A549 (cell line): ENCODE measurements around the gene ABCA2. TPM values are rescaled to one million over a fixed set of nuclear protein-coding genes. Genes with fewer than 3 reads are reported as not detected.

Source experiments
- ATAC-seq, 2 experiments: fragments of 200-7000 bp in 1 of 2; fragments of >200 bp in 1 of 2; cut with Nextera tagmentation in 1 of 2; cut with Tn5 transposase in 1 of 2; 3 replicates each; pipeline versions ENCODE4 v1.8.0 to v1.9.1; 2018 to 2020; ENCODE audit warnings: mild to moderate bottlenecking in 1 of 2, moderate library complexity in 1 of 2
- CTCF ChIA-PET: fragments of 300-600 bp; sonication (Branson Sonifier 250); formaldehyde crosslinking; extraction: SDS; loops from one replicate; lab custom pipeline; 2021; ENCODE audit warnings: antibody characterized with exemption, inconsistent platforms; lab: Yijun Ruan, JAX
- POLR2A ChIA-PET: fragments of 350-600 bp; formaldehyde crosslinking; extraction: SDS; loops from one replicate; lab custom pipeline; 2021; ENCODE audit warnings: antibody characterized with exemption, inconsistent platforms; lab: Yijun Ruan, JAX
- DNase-seq, 2 experiments: peaks; one replicate each; pipeline versions ENCODE4 v3.0.0 to v3.0.0-alpha.2; 2011 to 2016; ENCODE audit warnings: low read depth in 1 of 2, low spot score in 1 of 2
- FAIRE-seq: peaks from 2 replicates; lab custom pipeline; 2011; peaks lifted over from hg19 to GRCh38; lab: Jason Lieb, UNC
- H3K27ac ChIP-seq, 2 experiments: fragments of >200 bp; sonication (Bioruptor Twin); formaldehyde crosslinking; 3 replicates each; pipeline ENCODE4 v1.5.1; 2016 to 2017
- H3K4me1 ChIP-seq: fragments of >200 bp; sonication (Bioruptor Twin); formaldehyde crosslinking; 3 replicates; pipeline ENCODE4 v1.6.1; 2016
- H3K4me2 ChIP-seq: fragments of >200 bp; sonication (Bioruptor Twin); formaldehyde crosslinking; 3 replicates; pipeline ENCODE4 v1.6.1; 2016
- H3K4me3 ChIP-seq: fragments of >200 bp; sonication (Bioruptor Twin); formaldehyde crosslinking; 3 replicates; pipeline ENCODE4 v1.5.1; 2016
- H3K9me3 ChIP-seq: fragments of >200 bp; sonication (Bioruptor Twin); formaldehyde crosslinking; 3 replicates; pipeline ENCODE4 v1.6.1; 2016
- CBX2 ChIP-seq: fragments of 200-600 bp; sonication (generic); IDR thresholded peaks from 2 replicates; pipeline ENCODE4 v1.6.1; 2016; ENCODE audit warnings: low read depth, mild to moderate bottlenecking, borderline replicate concordance
- CBX8 ChIP-seq: fragments of 200-600 bp; sonication (generic); IDR thresholded peaks from 2 replicates; pipeline ENCODE4 v1.6.1; 2016
- CHD2 ChIP-seq: fragments of 150-350 bp; IDR thresholded peaks from 2 replicates; pipeline ENCODE4 v1.6.1; 2014; ENCODE audit warnings: low read length; ENCODE audit not compliant: partially characterized antibody
- CHD4 ChIP-seq: fragments of 200-600 bp; sonication (generic); IDR thresholded peaks from 2 replicates; pipeline ENCODE4 v1.6.1; 2016; ENCODE audit warnings: antibody characterized with exemption, mild to moderate bottlenecking, borderline replicate concordance
- FOSB ChIP-seq: fragments of 250-450 bp; sonication (Bioruptor Pico); IDR thresholded peaks from 2 replicates; pipeline ENCODE4 v1.5.0; 2020; ENCODE audit warnings: mild to moderate bottlenecking, moderate library complexity
- FOSL2 ChIP-seq, 2 experiments: fragments of 450-650 bp in 1 of 2; fragments of >200 bp in 1 of 2; sonication (Bioruptor Twin) in 1 of 2; formaldehyde crosslinking; IDR thresholded peaks; 2 replicates each; pipeline versions ENCODE4 v1.5.0 to v1.6.1; 2016 to 2020; ENCODE audit warnings: mild to moderate bottlenecking in 1 of 2, moderate library complexity in 1 of 2
- FOXS1 ChIP-seq: fragments of 250-450 bp; sonication (Bioruptor Pico); IDR thresholded peaks from 2 replicates; pipeline ENCODE4 v1.5.0; 2020; ENCODE audit warnings: mild to moderate bottlenecking, moderate library complexity
- GATA3 ChIP-seq: IDR thresholded peaks from 2 replicates; pipeline ENCODE4 v1.6.1; 2012; ENCODE audit warnings: borderline replicate concordance
- HEYL ChIP-seq: fragments of 250-450 bp; sonication (Bioruptor Pico); IDR thresholded peaks from 2 replicates; pipeline ENCODE4 v1.8.0; 2021; ENCODE audit warnings: mild to moderate bottlenecking, moderate library complexity
- HOXB5 ChIP-seq: fragments of 250-450 bp; sonication (Bioruptor Pico); IDR thresholded peaks from 2 replicates; pipeline ENCODE4 v1.5.0; 2020; ENCODE audit warnings: mild to moderate bottlenecking, moderate library complexity
- KDM1A ChIP-seq: fragments of 200-600 bp; sonication (generic); IDR thresholded peaks from 2 replicates; pipeline ENCODE4 v1.6.1; 2016; ENCODE audit warnings: low read depth, mild to moderate bottlenecking
- KDM5A ChIP-seq: fragments of 200-600 bp; sonication (generic); IDR thresholded peaks from 2 replicates; pipeline ENCODE4 v1.6.1; 2016; ENCODE audit warnings: antibody characterized with exemption, mild to moderate bottlenecking
- MAZ ChIP-seq: fragments of 150-350 bp; IDR thresholded peaks from 2 replicates; pipeline ENCODE4 v1.6.1; 2014; ENCODE audit warnings: antibody characterized with exemption, low read depth, low read length, borderline replicate concordance
- NR3C1 ChIP-seq: fragments of >200 bp; sonication (Bioruptor Twin); formaldehyde crosslinking; IDR thresholded peaks from 3 replicates; pipeline ENCODE4 v1.6.1; 2017
- RCOR1 ChIP-seq: fragments of 150-350 bp; IDR thresholded peaks from 2 replicates; pipeline ENCODE4 v1.6.1; 2014; ENCODE audit warnings: antibody characterized with exemption, low read length, low read depth
- RNF2 ChIP-seq: fragments of 200-600 bp; sonication (generic); IDR thresholded peaks from 2 replicates; pipeline ENCODE4 v1.6.1; 2016; ENCODE audit warnings: low read depth, mild to moderate bottlenecking, antibody characterized with exemption, moderate library complexity, borderline replicate concordance
- SREBF2 ChIP-seq: fragments of 450-650 bp; IDR thresholded peaks from 2 replicates; pipeline ENCODE4 v1.6.1; 2014; ENCODE audit warnings: mild to moderate bottlenecking, moderate library complexity
- TFCP2L1 ChIP-seq: fragments of 250-450 bp; sonication (Bioruptor Pico); IDR thresholded peaks from 2 replicates; pipeline ENCODE4 v1.5.0; 2021; ENCODE audit warnings: mild to moderate bottlenecking
- TP53 ChIP-seq: fragments of 250-450 bp; sonication (Bioruptor Pico); IDR thresholded peaks from 2 replicates; pipeline ENCODE4 v1.5.0; 2021; ENCODE audit warnings: mild to moderate bottlenecking, moderate library complexity
- WGBS: methylation state at CpG from one replicate; pipeline ENCODE4 v1.1.6; 2017; ENCODE audit errors: missing lambda C conversion rate; 5-methylcytosine and 5-hydroxymethylcytosine counted together
- polyA plus RNA-seq, 4 experiments: library from polyadenylated mRNA; depleted of rRNA in 3 of 4; stranded (reverse); fragments of >200 nt; fragmentation: RNase III in 1 of 4; extraction: RNeasy Plus Mini Kit Qiagen cat#74134 plus additional on column Dnase treatment in 1 of 4; gene quantifications; 2 replicates in 3 of 4; 3 replicates in 1 of 4; pipeline ENCODE4 v1.2.3, GENCODE V29; 2011 to 2017
- TF ChIP-seq, protein P1 (sequence below): fragments of 250-450 bp; sonication (Bioruptor Pico); IDR thresholded peaks from 2 replicates; pipeline ENCODE4 v1.5.0; 2021; ENCODE audit warnings: mild to moderate bottlenecking, moderate library complexity, borderline replicate concordance
- TF ChIP-seq, protein P2 (sequence below): fragments of >200 bp; sonication (Bioruptor Twin); formaldehyde crosslinking; IDR thresholded peaks from 2 replicates; pipeline ENCODE4 v1.6.1; 2016
- TF ChIP-seq, protein P3 (sequence below): fragments of >200 bp; sonication (Bioruptor Twin); formaldehyde crosslinking; IDR thresholded peaks from 3 replicates; pipeline ENCODE4 v1.6.1; 2016
- TF ChIP-seq, protein P4 (sequence below): IDR thresholded peaks from 2 replicates; pipeline ENCODE4 v1.6.1; 2012

Gene ABCA2
- polyA plus RNA-seq, 2 of the 4 experiments (the other 2 are of a cell fraction), result 8.3 to 24.7 TPM

DNA sequence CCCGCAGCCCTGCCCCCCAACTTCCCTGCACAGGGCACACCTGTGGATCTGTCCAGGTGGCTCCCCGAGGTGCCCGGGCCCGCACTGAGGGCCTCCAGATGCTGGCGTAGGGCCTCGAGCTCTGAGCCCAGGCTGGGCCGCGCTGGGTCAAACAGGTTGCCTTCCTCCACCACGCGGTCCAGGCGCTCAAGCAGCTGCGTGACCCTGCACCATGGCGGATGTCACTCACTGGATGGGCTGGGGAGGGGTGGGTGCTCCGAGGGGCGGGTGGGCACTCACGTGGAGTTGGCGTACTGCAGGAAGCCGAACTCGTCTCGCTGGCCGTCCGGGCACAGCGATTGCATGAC lies 5.4 kb downstream of the ABCA2 start (continued):
- TF ChIP-seq TFCP2L1 (CRISPR knock-in tag), result no peak

DNA sequence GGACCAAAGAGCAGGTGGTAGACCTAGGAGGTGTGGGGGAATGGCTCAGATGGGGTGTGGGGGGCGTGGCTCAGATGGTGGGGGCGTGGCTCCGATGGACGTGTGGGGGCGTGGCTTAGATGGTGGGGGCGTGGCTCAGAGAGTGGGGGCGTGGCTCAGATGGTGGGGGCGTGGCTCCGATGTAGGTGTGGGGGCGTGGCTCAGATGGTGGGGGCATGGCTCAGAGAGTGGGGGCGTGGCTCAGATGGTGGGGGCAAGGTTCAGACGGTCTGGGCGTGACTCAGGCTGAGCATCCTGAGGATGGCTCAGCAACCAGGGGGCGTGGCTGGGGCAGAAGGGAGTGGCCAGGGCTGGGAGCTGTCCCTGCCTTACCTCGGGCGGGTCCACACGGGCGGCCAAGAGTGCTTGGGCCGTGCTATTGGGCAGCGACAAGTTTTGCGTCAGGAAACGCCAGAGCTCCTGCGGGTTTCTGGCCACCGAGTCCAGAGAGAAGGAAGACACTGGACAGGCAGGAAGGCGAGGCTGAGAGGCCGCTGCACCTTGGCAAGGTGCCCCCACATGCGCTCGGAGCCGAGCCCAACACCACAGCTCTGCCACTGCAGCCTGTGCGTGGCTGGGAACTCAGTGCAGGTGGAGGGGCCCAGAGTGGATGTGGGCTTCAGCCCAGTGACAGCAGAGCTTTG lies 5.9 kb downstream of the ABCA2 start:
- H3K27ac ChIP-seq, result peak overlapping the region in 1 of 2 experiments; percentile 34; a peak in 2 of 6 replicates
- DNase-seq, result peak; percentile 54 to 94
- POLR2A ChIA-PET, result interaction anchor here (0.6 kb wide), 1 partner anchor 31 kb away, joined by 6 read pairs; no protein-coding TSS in a partner anchor
- H3K9me3 ChIP-seq, result no peaks in the 10 kb centered on the region
- WGBS, result 62% methylated on average over 17 of the region's 30 CpGs
- H3K4me2 ChIP-seq, result 0 out of 3 replicates have a peak overlapping the region, but pooled peaks have one; percentile 9
- TF ChIP-seq FOSL2 (IDR thresholded peaks at IDR 0.05) (no peak), FOSL2 (CRISPR knock-in tag; IDR thresholded peaks at IDR 0.05) (peak; percentile 35), KDM1A (no peak), MAZ (0 out of 2 replicates have a peak, but pooled peaks have one; percentile 50)
- H3K4me3 ChIP-seq, result no peak overlapping the region
- CTCF ChIA-PET, result interaction anchor here (1.1 to 20.4 kb wide), 11 partner anchors 8 to 251 kb away, joined by 3 to 282 read pairs (median 10); partner anchors contain the start of genes ABCA2, C8G, CLIC3 and FBXW5
- H3K4me1 ChIP-seq, result peaks cover 16% of the 10 kb centered on the region
- no peak for FAIRE-seq
- ATAC-seq, result peak; percentile 53 to 89

DNA sequence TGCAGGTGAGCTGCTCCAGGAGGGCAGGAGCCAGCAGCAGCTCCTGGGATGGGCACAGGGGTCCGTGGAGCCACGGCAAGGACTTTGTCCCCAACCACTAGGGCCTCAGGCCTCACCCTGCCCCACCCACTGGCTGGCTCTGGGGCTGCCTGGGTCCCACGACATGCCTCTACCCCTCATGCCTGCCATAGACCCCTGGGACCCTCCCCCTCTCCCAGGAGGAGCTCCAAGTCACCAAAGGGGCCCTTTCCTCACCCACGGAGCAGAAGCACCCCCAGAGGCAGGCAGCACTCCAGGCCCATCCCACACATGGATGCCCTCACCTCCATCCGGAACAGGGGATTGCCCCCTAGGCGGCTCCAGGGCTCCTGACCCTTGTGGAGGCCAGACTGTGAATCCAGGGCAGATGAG lies 6.5 kb downstream of the ABCA2 start:
- H3K9me3 ChIP-seq, result no peaks in the 10 kb centered on the region
- DNase-seq, result no peak
- no peak for FAIRE-seq
- H3K4me1 ChIP-seq, result peaks cover 11% of the 10 kb centered on the region; the same call in 2 of the 3 replicates
- H3K4me2 ChIP-seq, result no peak overlapping the region
- ChIA-PET CTCF (interaction anchor here (0.8 to 20.4 kb wide), 10 partner anchors 9 to 250 kb away, joined by 3 to 282 read pairs (median 10); partner anchors contain the start of genes ABCA2, C8G, CLIC3 and FBXW5), POLR2A (interaction anchor here (1.0 kb wide), 1 partner anchor 29 kb away, joined by 3 read pairs; the partner anchor contains the start of gene PAXX)
- 79% methylated on average over 3 of the region's 6 CpGs for WGBS
- peak; percentile 6 to 32; a peak in 4 of 6 replicates for ATAC-seq
- no peak overlapping the region for H3K4me3 ChIP-seq
- no peak for TF ChIP-seq CBX2
- no peak for TF ChIP-seq GATA3
- TF ChIP-seq SREBF2, result no peak
- TF ChIP-seq HEYL (CRISPR knock-in tag), result no peak
- TF ChIP-seq FOSB (CRISPR knock-in tag), result no peak
- TF ChIP-seq FOXS1 (CRISPR knock-in tag), result no peak
- no peak for TF ChIP-seq CHD2
- no peak for TF ChIP-seq CHD4
- TF ChIP-seq NR3C1, result no peak
- TF ChIP-seq KDM5A, result no peak
- TF ChIP-seq, protein P1, sequence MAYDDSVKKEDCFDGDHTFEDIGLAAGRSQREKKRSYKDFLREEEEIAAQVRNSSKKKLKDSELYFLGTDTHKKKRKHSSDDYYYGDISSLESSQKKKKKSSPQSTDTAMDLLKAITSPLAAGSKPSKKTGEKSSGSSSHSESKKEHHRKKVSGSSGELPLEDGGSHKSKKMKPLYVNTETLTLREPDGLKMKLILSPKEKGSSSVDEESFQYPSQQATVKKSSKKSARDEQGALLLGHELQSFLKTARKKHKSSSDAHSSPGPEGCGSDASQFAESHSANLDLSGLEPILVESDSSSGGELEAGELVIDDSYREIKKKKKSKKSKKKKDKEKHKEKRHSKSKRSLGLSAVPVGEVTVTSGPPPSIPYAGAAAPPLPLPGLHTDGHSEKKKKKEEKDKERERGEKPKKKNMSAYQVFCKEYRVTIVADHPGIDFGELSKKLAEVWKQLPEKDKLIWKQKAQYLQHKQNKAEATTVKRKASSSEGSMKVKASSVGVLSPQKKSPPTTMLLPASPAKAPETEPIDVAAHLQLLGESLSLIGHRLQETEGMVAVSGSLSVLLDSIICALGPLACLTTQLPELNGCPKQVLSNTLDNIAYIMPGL (CRISPR knock-in tag), result no peak
- TF ChIP-seq, protein P2, sequence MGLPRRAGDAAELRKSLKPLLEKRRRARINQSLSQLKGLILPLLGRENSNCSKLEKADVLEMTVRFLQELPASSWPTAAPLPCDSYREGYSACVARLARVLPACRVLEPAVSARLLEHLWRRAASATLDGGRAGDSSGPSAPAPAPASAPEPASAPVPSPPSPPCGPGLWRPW, result no peak
- no peak for TF ChIP-seq RNF2
- TF ChIP-seq TP53, result no peak
- TF ChIP-seq RCOR1, result no peak
- TF ChIP-seq, protein P3, sequence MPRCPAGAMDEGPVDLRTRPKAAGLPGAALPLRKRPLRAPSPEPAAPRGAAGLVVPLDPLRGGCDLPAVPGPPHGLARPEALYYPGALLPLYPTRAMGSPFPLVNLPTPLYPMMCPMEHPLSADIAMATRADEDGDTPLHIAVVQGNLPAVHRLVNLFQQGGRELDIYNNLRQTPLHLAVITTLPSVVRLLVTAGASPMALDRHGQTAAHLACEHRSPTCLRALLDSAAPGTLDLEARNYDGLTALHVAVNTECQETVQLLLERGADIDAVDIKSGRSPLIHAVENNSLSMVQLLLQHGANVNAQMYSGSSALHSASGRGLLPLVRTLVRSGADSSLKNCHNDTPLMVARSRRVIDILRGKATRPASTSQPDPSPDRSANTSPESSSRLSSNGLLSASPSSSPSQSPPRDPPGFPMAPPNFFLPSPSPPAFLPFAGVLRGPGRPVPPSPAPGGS, result no peak
- TF ChIP-seq, protein P4, sequence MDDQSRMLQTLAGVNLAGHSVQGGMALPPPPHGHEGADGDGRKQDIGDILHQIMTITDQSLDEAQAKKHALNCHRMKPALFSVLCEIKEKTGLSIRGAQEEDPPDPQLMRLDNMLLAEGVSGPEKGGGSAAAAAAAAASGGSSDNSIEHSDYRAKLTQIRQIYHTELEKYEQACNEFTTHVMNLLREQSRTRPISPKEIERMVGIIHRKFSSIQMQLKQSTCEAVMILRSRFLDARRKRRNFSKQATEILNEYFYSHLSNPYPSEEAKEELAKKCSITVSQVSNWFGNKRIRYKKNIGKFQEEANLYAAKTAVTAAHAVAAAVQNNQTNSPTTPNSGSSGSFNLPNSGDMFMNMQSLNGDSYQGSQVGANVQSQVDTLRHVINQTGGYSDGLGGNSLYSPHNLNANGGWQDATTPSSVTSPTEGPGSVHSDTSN, result no peak
- no peak for TF ChIP-seq HOXB5 (CRISPR knock-in tag)
- no peak for TF ChIP-seq CBX8
- TF ChIP-seq, all 56 proteins: peak for 0
- no peak overlapping the region for H3K27ac ChIP-seq
